Activated T-helper 17 cell treated with anti-CD3 and anti-CD28 coated beads, Interleukin-2, amount 50 U/mL, for 72 hours (primary cell): ENCODE data around the gene SH3RF1. TPM values are rescaled to one million over a fixed set of nuclear protein-coding genes. Genes with fewer than 3 reads are reported as not detected.
A peak's percentile ranks its signal among the peaks of the same experiment; 100 is the strongest.

ENCODE experiments used
- ATAC-seq: fragments of 150-1000 bp; cut with Tn5 transposase; replicated peaks from 2 replicates; pipeline ENCODE4 v1.10.0; 2021; ENCODE audit warnings: mild to moderate bottlenecking, moderate library complexity
- H3K27ac Mint-ChIP-seq: one replicate; pipeline ENCODE4 v1.8.0; 2022; ENCODE audit warnings: mixed read lengths
- H3K27me3 Mint-ChIP-seq: one replicate; pipeline ENCODE4 v1.8.0; 2022; ENCODE audit warnings: mixed read lengths
- H3K36me3 Mint-ChIP-seq: one replicate; pipeline ENCODE4 v1.8.0; 2022; ENCODE audit warnings: low read depth, mild to moderate bottlenecking, mixed read lengths
- H3K4me1 Mint-ChIP-seq: one replicate; pipeline ENCODE4 v1.8.0; 2022; ENCODE audit warnings: mixed read lengths
- H3K4me3 Mint-ChIP-seq: one replicate; pipeline ENCODE4 v1.8.0; 2022; ENCODE audit warnings: mild to moderate bottlenecking, mixed read lengths
- H3K9me3 Mint-ChIP-seq: one replicate; pipeline ENCODE4 v1.8.0; 2022; ENCODE audit warnings: mixed read lengths
- total RNA-seq, 2 donors: library from RNA; stranded (reverse); gene quantifications; one replicate each; pipeline ENCODE4 v1.2.3, GENCODE V29; 2022

SH3RF1 gene
- total RNA-seq, 2 donors from 2014 or later, result 0.26 to 1.4 TPM

DNA sequence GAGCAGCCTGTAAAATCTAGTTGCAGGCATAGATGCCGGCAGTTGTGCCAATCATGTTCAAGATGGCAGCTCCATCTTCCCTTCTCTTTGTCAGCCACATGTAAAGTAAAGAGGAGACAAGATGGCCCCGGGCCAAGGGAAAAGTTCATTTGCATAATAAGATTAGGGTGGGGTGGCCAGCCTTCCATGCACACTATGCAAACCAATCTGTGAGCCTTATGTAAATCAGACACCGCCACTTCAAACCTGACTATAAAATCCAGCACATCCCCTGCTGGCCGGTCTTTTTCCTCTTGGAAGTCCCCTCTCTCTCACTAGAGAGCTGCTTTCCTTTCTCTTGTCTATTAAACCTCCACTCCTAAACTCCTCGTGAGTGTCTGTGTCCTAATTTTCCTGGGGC, 181.8 kb downstream of the SH3RF1 start:
- Mint-ChIP-seq H3K27me3 (no peaks in the 10 kb centered on the region), H3K4me3 (no peak overlapping the region), H3K4me1 (no peaks in the 10 kb centered on the region), H3K27ac (no peak overlapping the region), H3K9me3 (peaks cover 10% of the 10 kb centered on the region), H3K36me3 (no peaks in the 10 kb centered on the region)
- ATAC-seq, result no peak

DNA sequence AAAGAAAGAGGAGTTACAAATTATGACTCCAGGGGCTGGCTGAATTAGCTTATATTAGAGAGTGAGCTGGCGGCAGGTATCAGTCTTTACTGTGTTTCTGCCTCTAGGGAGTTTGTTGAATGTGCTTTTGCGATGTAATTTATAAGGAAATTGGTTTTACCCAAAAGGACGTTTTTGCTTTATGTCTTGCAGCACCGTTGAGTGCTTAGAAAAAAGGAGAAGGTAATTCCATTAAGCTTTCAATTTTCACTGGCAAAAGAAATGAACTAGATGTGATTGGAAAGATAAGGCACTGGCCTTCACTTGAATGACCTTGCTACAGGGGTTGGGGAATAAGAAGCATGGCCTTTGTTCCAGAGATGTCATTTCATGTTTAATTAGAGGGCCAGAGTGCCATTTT, 185.8 kb downstream of the SH3RF1 start:
- peaks cover 3% of the 10 kb centered on the region for H3K27me3 Mint-ChIP-seq
- no peak for ATAC-seq
- no peaks in the 10 kb centered on the region for H3K36me3 Mint-ChIP-seq
- H3K4me1 Mint-ChIP-seq, result no peaks in the 10 kb centered on the region
- H3K9me3 Mint-ChIP-seq, result peaks cover 6% of the 10 kb centered on the region
- H3K4me3 Mint-ChIP-seq, result no peak overlapping the region
- H3K27ac Mint-ChIP-seq, result no peak overlapping the region

DNA sequence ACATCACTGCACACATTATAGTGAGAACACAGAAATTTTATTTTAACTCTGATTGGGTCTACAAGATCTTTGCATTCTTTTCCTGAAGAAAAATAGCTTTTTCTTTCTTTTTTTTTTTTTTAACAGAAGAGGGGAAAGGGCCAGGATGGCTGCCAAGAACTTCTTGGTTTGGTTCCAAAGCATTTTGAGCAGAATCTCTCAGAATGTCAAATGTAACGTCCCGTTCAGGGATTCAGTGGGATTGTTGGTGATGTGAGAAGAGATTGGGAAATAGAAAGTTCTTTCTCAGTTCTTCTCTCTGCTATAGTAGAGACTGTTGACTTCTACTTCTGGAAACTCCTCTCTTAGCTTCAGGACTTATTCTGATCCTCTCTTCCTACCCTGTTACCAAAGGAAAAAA, 189.8 kb downstream of the SH3RF1 start:
- H3K4me3 Mint-ChIP-seq, result no peak overlapping the region
- no peak for ATAC-seq
- H3K36me3 Mint-ChIP-seq, result no peaks in the 10 kb centered on the region
- no peak overlapping the region for H3K27ac Mint-ChIP-seq
- no peaks in the 10 kb centered on the region for H3K9me3 Mint-ChIP-seq
- H3K4me1 Mint-ChIP-seq, result no peaks in the 10 kb centered on the region
- H3K27me3 Mint-ChIP-seq, result peaks cover 9% of the 10 kb centered on the region

DNA sequence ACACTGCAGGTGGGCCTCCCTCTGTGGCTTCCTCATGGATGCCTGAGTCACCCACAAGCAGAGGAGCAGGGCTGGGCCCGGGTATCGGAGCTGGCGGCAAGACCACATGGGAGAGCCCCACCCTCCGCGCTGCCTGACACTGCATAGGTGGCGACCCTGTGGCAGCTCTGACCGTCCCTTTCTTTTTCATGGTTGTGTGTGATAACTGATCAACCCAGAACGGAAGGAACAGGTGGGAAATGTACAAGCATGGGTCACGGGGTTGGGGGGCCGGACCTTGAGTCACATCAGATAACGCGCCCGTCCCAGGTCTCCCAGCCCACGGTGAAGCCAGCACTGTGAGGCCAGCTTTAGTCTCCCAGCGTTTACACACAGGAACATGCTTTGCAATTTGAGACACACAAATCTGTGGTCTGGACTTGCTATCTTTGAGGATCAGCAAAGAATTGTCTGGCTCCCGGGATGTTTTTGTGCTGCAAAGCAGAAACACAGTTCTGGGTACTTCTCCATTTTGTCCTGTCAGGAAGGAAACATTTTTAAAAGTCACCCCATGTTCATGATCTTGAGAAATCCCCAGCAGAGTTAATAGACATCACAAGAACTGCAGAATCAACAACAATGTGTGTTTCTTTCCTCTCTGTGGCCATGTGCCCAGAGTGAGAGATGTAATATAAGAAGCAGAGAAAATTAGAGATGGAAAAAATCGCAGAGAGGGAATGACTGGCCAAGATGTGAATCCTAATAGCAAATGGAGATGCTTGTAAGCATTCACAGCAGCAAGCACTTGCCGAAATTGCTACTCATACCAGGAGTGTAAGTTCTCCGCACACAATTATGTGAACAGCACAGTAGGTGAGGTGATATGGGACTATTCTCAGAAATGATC, 190.6 kb downstream of the SH3RF1 start:
- Mint-ChIP-seq H3K9me3 (no peaks in the 10 kb centered on the region), H3K27me3 (peaks cover 9% of the 10 kb centered on the region), H3K27ac (no peak overlapping the region), H3K36me3 (no peaks in the 10 kb centered on the region), H3K4me3 (peak overlapping the region; percentile 43), H3K4me1 (no peaks in the 10 kb centered on the region)
- ATAC-seq, result peak; percentile 70

DNA sequence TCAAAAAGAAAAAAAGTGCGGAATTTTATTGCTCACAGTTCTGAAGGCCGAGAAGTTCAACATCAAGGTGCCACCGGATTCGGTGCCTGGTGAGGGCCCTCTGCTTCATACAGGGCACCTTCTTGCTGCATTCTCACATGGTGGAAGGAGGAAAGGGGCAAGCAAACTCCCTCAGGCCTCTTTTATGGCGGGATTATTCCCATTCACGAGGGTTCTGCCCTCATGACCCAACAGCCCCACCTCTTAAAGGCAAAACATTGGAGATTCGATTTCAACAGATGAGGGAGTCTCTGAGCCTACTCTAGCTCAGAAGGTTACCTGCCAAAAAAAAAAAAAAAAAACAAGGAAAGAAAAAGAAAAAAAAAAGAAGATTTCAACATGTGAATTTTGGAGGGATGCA, 196.6 kb downstream of the SH3RF1 start:
- Mint-ChIP-seq H3K9me3 (no peaks in the 10 kb centered on the region), H3K27ac (no peak overlapping the region), H3K36me3 (no peaks in the 10 kb centered on the region), H3K27me3 (no peaks in the 10 kb centered on the region), H3K4me1 (no peaks in the 10 kb centered on the region), H3K4me3 (no peak overlapping the region)
- ATAC-seq, result no peak

DNA sequence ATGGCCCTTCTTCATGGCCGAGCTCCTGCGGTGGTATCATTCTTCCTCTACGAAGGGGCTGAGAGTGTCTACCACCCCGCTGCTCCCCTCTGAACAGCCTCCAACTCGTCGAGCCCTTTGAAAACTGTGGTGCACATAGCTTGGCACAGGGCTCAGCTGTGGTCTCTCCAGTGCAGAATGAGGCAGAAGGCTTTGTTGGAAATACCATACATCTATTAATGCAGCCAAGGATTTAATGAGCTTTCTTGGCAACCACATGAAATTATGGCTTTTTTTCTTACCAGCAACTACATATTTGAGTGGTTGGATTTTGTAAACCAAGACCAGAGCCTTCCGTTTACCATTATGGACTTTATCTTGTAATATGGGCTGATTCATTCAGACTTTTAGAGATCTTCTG, 199.0 kb downstream of the SH3RF1 start:
- Mint-ChIP-seq H3K27me3 (no peaks in the 10 kb centered on the region), H3K27ac (no peak overlapping the region), H3K9me3 (no peaks in the 10 kb centered on the region), H3K36me3 (no peaks in the 10 kb centered on the region), H3K4me3 (no peak overlapping the region), H3K4me1 (no peaks in the 10 kb centered on the region)
- no peak for ATAC-seq

DNA sequence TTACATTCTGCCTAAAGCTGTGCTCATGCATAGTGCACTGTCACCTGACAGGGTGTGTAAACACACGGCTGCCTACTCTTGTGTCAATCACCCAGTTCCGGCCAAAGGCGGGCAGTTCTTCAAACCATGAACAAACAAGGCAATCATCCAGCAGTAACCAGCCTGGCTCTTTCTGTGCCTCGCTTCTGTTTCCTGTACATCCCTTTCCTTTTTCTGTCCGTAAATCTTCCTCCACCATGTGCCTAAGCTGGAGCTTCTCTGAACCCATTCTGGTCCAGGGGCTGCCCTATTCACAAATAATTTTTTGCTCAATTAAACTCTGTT, 199.9 kb downstream of the SH3RF1 start:
- no peaks in the 10 kb centered on the region for H3K9me3 Mint-ChIP-seq
- no peak overlapping the region for H3K4me3 Mint-ChIP-seq
- no peaks in the 10 kb centered on the region for H3K4me1 Mint-ChIP-seq
- no peak for ATAC-seq
- no peak overlapping the region for H3K27ac Mint-ChIP-seq
- no peaks in the 10 kb centered on the region for H3K36me3 Mint-ChIP-seq
- H3K27me3 Mint-ChIP-seq, result no peaks in the 10 kb centered on the region

DNA sequence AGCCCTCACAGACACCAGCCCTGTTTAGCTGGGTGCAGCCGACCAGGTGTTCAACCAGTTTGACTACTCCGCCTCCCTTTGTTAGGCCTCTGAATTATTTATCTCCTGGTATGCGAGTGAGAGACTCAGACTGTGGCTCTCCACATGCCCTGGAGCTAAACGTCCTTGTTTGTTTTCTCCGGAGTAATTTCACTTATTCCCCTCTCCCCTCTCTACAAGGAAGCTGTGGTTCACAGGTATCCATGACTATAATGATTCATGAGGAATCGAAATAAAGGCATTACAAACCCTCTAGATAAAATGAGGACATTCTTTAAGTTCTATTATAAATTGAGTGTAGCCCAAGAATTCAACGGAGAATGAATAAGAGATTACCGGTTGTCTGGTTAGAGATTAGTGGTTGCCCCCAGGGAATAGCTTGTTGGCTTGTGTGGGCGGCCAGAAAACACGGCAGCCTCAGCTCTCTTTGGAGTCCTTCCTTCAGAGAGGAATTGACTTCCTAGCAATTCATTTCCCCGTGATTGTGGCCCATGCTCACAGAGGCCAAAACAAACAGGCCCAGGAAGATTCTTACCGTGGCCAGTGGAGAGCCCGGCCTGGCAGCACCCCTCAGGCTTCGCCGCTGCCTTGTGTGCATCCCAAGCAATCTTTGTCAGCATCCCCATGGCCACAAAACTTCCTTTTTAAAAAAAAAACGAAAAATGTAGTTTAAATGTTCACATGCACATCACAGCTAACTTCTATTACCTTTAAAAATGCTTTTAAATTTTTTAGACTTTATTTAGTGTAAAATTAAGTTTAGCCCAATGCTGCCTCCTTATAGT, 200.5 kb downstream of the SH3RF1 start:
- no peaks in the 10 kb centered on the region for H3K9me3 Mint-ChIP-seq
- no peaks in the 10 kb centered on the region for H3K36me3 Mint-ChIP-seq
- no peak overlapping the region for H3K4me3 Mint-ChIP-seq
- no peaks in the 10 kb centered on the region for H3K27me3 Mint-ChIP-seq
- no peaks in the 10 kb centered on the region for H3K4me1 Mint-ChIP-seq
- ATAC-seq, result no peak
- no peak overlapping the region for H3K27ac Mint-ChIP-seq

DNA sequence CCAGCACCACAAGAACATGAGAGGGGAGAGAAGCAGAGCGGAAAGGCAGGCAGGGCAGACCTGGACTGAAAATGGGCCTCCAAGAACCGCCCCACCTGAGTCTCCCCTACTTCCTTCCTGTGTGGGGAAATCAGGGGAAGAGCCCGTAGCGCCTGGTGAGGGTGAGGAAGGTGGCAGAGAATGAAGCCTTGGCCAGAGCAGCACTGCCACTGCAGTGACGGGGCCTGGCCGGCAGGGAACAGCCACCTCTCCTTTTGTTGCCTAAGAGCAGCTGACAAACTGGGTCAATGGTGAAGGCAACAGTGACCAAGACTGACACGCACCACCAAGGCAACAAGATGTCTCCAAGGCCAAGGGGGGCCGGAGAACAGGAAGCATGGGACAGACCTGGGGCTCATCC, 202.3 kb downstream of the SH3RF1 start:
- no peak for ATAC-seq
- no peak overlapping the region for H3K4me3 Mint-ChIP-seq
- no peaks in the 10 kb centered on the region for H3K36me3 Mint-ChIP-seq
- H3K9me3 Mint-ChIP-seq, result no peaks in the 10 kb centered on the region
- H3K27me3 Mint-ChIP-seq, result no peaks in the 10 kb centered on the region
- H3K27ac Mint-ChIP-seq, result no peak overlapping the region
- no peaks in the 10 kb centered on the region for H3K4me1 Mint-ChIP-seq

DNA sequence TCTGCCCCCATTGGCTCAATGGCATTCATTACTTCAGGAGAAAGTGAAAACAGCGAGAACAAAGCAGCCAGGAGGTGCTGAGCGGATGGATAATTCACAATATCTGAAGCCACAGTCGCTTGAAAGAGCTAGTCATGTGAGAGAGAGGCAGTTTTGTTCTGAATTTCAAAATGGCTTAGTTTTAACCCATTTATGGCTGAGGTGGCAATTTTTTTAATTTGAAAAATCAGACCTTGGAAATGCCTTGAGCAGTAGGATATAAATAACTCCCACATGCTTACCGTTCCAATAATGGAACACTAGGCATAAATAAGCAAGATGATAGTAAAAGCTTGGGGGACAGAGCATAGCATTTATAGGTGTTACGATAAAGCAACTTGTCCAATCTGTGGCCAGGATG, 203.8 kb downstream of the SH3RF1 start:
- Mint-ChIP-seq H3K4me3 (no peak overlapping the region), H3K27me3 (no peaks in the 10 kb centered on the region), H3K9me3 (no peaks in the 10 kb centered on the region), H3K27ac (no peak overlapping the region), H3K4me1 (no peaks in the 10 kb centered on the region), H3K36me3 (no peaks in the 10 kb centered on the region)
- no peak for ATAC-seq

DNA sequence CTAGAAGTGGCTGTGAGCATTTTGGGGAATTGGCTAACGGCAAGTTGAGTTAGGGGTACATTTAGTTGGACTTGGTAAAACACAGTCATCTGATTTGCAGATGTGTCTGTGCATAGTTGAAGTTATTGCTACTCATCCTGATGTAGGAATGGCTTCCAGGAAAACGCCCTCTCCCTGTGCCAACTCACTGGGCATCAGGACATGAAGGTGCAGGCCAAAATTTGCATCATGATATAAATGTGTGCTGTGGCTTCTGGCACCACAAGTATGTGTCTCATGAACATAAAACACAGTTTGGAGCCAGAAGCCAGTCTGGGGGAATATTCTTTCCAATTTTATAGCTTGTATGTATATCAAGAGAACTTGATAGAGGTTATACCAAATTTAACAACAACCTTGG, 206.5 kb downstream of the SH3RF1 start:
- Mint-ChIP-seq H3K4me1 (no peaks in the 10 kb centered on the region), H3K4me3 (no peak overlapping the region), H3K27me3 (peaks cover 4% of the 10 kb centered on the region), H3K36me3 (no peaks in the 10 kb centered on the region), H3K27ac (no peak overlapping the region), H3K9me3 (no peaks in the 10 kb centered on the region)
- no peak for ATAC-seq

DNA sequence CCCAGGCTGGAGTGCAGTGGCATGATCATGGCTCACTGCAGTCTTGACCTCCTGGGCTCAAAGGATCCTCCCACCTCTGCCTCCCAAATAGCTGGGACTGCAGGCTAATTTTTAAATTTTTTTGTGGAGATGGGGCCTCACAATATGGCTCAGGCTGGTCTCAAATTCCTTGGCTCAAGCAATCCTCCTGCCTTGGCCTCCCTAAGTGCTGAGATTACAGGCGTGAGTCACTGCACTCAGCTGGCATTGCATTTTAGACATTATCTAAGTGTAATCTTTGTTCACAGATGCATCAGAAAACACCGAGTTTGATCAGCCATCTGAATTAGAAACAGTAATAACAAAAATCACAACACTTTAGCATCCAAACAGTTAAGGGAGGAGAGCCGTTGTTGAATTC, 207.3 kb downstream of the SH3RF1 start:
- Mint-ChIP-seq H3K4me1 (no peaks in the 10 kb centered on the region), H3K9me3 (no peaks in the 10 kb centered on the region), H3K4me3 (no peak overlapping the region), H3K27ac (no peak overlapping the region), H3K27me3 (peaks cover 4% of the 10 kb centered on the region), H3K36me3 (no peaks in the 10 kb centered on the region)
- ATAC-seq, result no peak

DNA sequence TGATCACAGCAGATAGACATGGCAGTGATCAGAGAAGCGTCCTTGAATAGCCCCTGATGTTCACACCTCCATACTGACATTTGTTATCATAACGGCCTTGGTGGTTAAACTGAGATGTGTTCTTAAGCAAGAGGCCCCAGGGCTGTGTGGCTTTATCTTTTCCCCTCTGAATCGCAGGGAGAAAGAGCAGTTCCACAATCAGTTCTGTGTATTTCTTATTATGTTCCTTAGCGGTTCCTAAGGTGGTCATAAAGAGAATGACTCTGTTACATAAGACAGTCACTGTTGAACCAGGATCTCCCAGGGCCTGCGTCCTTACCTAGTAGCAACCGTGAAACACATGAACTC, 207.9 kb downstream of the SH3RF1 start:
- H3K36me3 Mint-ChIP-seq, result no peaks in the 10 kb centered on the region
- no peak overlapping the region for H3K27ac Mint-ChIP-seq
- H3K9me3 Mint-ChIP-seq, result no peaks in the 10 kb centered on the region
- H3K27me3 Mint-ChIP-seq, result peaks cover 4% of the 10 kb centered on the region
- no peak overlapping the region for H3K4me3 Mint-ChIP-seq
- H3K4me1 Mint-ChIP-seq, result no peaks in the 10 kb centered on the region
- ATAC-seq, result no peak

DNA sequence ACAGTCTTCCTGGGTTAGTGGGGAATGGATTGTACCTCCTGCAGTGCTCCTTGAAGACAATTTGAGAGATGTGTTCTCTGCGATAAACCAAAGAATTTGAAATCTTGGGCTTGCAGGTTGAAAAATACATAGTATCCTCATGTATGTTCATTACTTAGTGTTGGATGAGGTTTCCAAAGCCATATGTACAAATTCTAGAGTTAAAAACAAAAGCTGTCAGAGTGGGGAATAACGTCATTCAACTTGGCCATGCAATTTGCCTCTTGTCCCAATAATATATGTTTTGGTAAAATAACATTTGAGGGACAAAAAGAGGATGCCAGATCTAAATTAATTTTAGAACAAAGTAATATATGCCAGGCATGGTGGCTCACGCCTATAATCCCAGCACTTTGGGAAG, 209.4 kb downstream of the SH3RF1 start:
- no peak overlapping the region for H3K27ac Mint-ChIP-seq
- H3K36me3 Mint-ChIP-seq, result no peaks in the 10 kb centered on the region
- peaks cover 5% of the 10 kb centered on the region for H3K27me3 Mint-ChIP-seq
- no peak overlapping the region for H3K4me3 Mint-ChIP-seq
- ATAC-seq, result no peak
- no peaks in the 10 kb centered on the region for H3K4me1 Mint-ChIP-seq
- no peaks in the 10 kb centered on the region for H3K9me3 Mint-ChIP-seq

DNA sequence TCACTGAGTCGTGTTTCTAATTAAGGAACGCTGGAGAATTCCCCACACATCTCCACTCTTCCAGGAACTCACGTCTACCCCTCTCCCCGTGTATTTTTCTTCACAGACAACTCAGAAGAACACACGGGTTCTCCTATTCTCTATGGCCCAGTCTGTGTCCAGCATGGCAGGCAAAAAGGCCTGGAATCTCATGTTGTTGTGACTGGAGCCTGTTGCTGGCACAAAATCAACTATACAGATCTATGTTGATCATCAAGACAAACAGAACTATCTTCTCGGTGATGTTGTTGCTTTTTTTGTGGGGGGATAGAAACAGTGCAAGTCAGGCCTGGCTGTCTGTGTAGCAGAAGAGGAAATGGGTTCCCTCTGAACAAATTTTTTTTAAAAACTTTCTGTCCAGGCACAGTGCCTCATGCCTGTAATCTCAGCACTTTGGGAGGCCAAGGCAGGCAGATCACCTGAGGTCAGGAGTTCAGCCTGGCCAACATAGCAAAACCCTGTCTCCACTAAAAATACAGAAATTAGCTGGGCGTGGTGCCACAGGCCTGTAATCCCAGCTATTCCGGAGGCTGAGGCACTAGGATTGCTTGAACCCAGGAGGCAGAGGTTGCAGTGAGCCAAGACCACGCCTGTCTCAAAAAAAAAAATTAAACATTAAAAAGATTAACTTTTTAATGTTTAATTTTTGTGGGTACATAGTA, 210.2 kb downstream of the SH3RF1 start:
- peaks cover 8% of the 10 kb centered on the region for H3K27me3 Mint-ChIP-seq
- no peaks in the 10 kb centered on the region for H3K9me3 Mint-ChIP-seq
- no peak overlapping the region for H3K27ac Mint-ChIP-seq
- H3K36me3 Mint-ChIP-seq, result no peaks in the 10 kb centered on the region
- no peak for ATAC-seq
- H3K4me3 Mint-ChIP-seq, result no peak overlapping the region
- H3K4me1 Mint-ChIP-seq, result no peaks in the 10 kb centered on the region
